ENCODE data around the gene TEX54.

The TEX54 gene

DNA sequence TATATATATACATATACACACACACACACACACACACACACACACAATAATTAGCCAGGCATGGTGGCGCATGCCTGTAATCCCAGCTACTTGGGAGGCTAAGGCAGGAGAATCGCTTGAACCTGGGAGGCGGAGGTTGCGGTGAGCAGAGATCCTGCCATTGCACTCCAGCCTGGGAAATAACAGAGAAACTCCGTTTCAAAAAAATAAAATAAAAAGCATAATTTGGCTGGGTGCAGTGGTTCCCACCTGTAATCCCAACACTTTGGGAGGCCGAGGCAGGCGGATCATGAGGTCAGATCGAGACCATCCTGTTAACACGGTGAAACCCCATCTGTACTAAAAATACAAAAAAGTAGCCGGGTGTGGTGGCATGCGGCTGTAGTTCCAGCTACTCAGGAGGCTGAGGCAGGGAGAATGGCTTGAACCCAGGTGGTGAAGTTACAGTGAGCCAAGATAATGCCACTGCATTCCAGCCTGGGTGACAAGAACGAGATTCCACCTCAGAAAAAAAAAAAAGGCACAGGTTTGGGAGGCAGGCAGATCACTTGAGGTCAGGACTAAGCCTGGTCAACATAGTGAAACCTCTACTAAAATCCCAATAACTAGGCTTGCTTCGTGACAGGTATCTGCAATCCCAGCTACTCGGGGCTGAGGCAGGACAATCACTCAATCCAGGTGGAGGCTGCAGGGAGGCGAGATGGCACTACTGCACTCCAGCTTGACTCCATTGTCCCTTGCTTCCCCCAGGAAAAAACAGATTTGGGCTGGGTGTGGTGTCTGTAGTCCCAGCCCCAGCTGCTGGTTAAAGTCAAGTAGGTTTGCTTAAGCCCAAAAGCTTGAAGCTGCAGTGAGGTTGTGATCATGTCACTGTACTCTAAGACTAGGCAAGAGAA lies 18.5 kb upstream of the TEX54 start:
- Histone ChIP-seq H3F3A (ENCODE audit: insufficient read depth, low read length) (peaks cover 65% of the 10 kb centered on the region), H3K9ac (ENCODE audit: low read length) (no peak overlapping the region), H3K9me2 (replicated peaks; ENCODE audit: insufficient read depth, low read length) (no peaks in the 10 kb centered on the region), H3K79me2 (ENCODE audit: low read length) (peaks cover 33% of the 10 kb centered on the region), H3K4me3 (ENCODE audit: low read length) (no peak overlapping the region), H4K20me1 (ENCODE audit: insufficient read depth, low read length) (peaks cover 35% of the 10 kb centered on the region), H3K9me3 (replicated peaks; ENCODE audit: insufficient read depth, low read length) (no peaks in the 10 kb centered on the region), H3K4me2 (ENCODE audit: low read depth, low read length) (no peak overlapping the region), H3K27me3 (replicated peaks; ENCODE audit: insufficient read depth, low read length) (no peaks in the 10 kb centered on the region), H3K4me1 (ENCODE audit: low read length) (peaks cover 24% of the 10 kb centered on the region), H3K27ac (ENCODE audit: low read length) (peak overlapping the region; percentile 45; the same call in 1 of the 2 replicates), H3K36me3 (replicated peaks; ENCODE audit: insufficient read depth, low read length) (peaks cover 28% of the 10 kb centered on the region), H2AFZ (ENCODE audit: low read length) (no peak overlapping the region)
- TF ChIP-seq EZH2 (optimal IDR thresholded peaks at IDR 0.05; ENCODE audit: low read depth, low read length) = no peak
- TF ChIP-seq, protein P1, sequence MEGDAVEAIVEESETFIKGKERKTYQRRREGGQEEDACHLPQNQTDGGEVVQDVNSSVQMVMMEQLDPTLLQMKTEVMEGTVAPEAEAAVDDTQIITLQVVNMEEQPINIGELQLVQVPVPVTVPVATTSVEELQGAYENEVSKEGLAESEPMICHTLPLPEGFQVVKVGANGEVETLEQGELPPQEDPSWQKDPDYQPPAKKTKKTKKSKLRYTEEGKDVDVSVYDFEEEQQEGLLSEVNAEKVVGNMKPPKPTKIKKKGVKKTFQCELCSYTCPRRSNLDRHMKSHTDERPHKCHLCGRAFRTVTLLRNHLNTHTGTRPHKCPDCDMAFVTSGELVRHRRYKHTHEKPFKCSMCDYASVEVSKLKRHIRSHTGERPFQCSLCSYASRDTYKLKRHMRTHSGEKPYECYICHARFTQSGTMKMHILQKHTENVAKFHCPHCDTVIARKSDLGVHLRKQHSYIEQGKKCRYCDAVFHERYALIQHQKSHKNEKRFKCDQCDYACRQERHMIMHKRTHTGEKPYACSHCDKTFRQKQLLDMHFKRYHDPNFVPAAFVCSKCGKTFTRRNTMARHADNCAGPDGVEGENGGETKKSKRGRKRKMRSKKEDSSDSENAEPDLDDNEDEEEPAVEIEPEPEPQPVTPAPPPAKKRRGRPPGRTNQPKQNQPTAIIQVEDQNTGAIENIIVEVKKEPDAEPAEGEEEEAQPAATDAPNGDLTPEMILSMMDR (IDR thresholded peaks at IDR 0.05; ENCODE audit: low read length) = no peak
- no peak for TF ChIP-seq EZH2phosphoT487 (IDR thresholded peaks at IDR 0.05; ENCODE audit: low read length)
- peak; percentile 36 for DNase-seq

DNA sequence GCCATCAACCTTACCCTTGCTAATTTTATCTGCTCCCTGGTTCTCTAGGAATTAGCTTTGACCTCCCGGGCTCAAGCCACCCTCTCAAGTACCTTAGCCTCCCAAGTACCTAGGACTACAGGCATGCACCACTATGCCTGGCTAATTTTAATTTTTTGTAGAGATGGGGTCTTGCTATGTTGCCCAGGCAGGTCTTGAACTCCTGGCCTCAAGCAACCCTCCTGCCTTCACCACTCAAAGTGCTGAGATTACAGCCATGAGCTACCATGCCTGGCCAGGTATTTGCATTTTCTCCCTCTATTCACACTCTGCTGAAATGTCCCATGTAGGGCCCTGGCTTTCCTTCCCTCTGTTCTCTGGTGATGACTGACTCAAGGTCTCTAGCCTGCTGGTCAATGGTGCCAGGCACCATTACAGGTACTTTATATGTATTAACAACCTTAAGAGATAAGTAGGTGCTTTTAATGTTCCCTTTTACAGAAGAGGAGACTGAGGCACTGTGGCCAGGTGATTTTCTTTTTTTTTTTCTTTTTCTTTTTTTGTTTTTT lies 15.2 kb upstream of the TEX54 start:
- Histone ChIP-seq H3K27ac (ENCODE audit: low read length) (no peak overlapping the region), H3K4me2 (ENCODE audit: low read depth, low read length) (no peak overlapping the region), H3K79me2 (ENCODE audit: low read length) (peaks cover 2% of the 10 kb centered on the region; the same call in 1 of the 2 replicates), H3K9ac (ENCODE audit: low read length) (no peak overlapping the region), H3K27me3 (replicated peaks; ENCODE audit: insufficient read depth, low read length) (no peaks in the 10 kb centered on the region), H3K9me2 (replicated peaks; ENCODE audit: insufficient read depth, low read length) (no peaks in the 10 kb centered on the region), H3F3A (ENCODE audit: insufficient read depth, low read length) (peaks cover 38% of the 10 kb centered on the region), H3K9me3 (replicated peaks; ENCODE audit: insufficient read depth, low read length) (no peaks in the 10 kb centered on the region), H3K4me1 (ENCODE audit: low read length) (peaks cover 11% of the 10 kb centered on the region), H3K36me3 (replicated peaks; ENCODE audit: insufficient read depth, low read length) (peaks cover 4% of the 10 kb centered on the region), H3K4me3 (ENCODE audit: low read length) (no peak overlapping the region), H4K20me1 (ENCODE audit: insufficient read depth, low read length) (peaks cover 13% of the 10 kb centered on the region), H2AFZ (ENCODE audit: low read length) (no peak overlapping the region)
- no peak for TF ChIP-seq EZH2 (optimal IDR thresholded peaks at IDR 0.05; ENCODE audit: low read depth, low read length)
- TF ChIP-seq EZH2phosphoT487 (IDR thresholded peaks at IDR 0.05; ENCODE audit: low read length) = no peak
- TF ChIP-seq, protein P1 (IDR thresholded peaks at IDR 0.05; ENCODE audit: low read length) = no peak
- no peak for DNase-seq

DNA sequence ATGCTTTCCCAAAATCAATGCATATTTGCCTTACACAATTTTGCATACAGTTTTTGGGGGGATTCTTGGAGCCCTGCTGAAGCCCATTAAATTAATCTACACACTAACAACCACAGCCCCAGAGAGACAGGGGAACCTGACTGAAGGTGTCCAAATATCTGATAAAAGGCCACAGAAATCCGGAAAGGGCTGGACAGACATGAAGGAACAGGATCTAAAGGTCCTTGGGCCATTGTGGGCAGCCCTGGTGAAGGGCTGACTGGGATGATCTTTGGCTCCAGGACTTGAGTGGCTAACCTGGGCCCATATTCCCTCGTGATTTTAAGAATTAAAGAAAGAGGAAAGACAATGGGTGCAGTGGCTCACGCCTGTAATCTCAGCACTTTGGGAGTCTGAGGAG lies 13.5 kb upstream of the TEX54 start:
- Histone ChIP-seq H3K79me2 (ENCODE audit: low read length) (no peaks in the 10 kb centered on the region), H3K9ac (ENCODE audit: low read length) (no peak overlapping the region), H2AFZ (ENCODE audit: low read length) (no peak overlapping the region), H3K27me3 (replicated peaks; ENCODE audit: insufficient read depth, low read length) (no peaks in the 10 kb centered on the region), H3K27ac (ENCODE audit: low read length) (no peak overlapping the region), H3K4me1 (ENCODE audit: low read length) (peaks cover 12% of the 10 kb centered on the region), H3F3A (ENCODE audit: insufficient read depth, low read length) (peaks cover 27% of the 10 kb centered on the region), H3K9me2 (replicated peaks; ENCODE audit: insufficient read depth, low read length) (no peaks in the 10 kb centered on the region), H4K20me1 (ENCODE audit: insufficient read depth, low read length) (no peaks in the 10 kb centered on the region), H3K9me3 (replicated peaks; ENCODE audit: insufficient read depth, low read length) (no peaks in the 10 kb centered on the region), H3K4me3 (ENCODE audit: low read length) (no peak overlapping the region), H3K36me3 (replicated peaks; ENCODE audit: insufficient read depth, low read length) (no peaks in the 10 kb centered on the region), H3K4me2 (ENCODE audit: low read depth, low read length) (no peak overlapping the region)
- no peak for DNase-seq
- TF ChIP-seq, protein P1 (IDR thresholded peaks at IDR 0.05; ENCODE audit: low read length) = no peak
- TF ChIP-seq EZH2phosphoT487 (IDR thresholded peaks at IDR 0.05; ENCODE audit: low read length) (no peak), EZH2 (optimal IDR thresholded peaks at IDR 0.05; ENCODE audit: low read depth, low read length) (no peak)
